Stimulated activated CD4-positive, alpha-beta T cell treated with anti-CD3 and anti-CD28 coated beads, TNF-alpha, amount 100 ng/mL, for 24 hours (primary cell): Measurements from ENCODE around the gene CHRNG.

ENCODE experiments used
- DNase-seq, 3 experiments: peaks; one replicate each; pipeline ENCODE4 v3.0.0-alpha.2; 2020; ENCODE audit warnings: low read depth in 3 of 3

The CHRNG gene

DNA sequence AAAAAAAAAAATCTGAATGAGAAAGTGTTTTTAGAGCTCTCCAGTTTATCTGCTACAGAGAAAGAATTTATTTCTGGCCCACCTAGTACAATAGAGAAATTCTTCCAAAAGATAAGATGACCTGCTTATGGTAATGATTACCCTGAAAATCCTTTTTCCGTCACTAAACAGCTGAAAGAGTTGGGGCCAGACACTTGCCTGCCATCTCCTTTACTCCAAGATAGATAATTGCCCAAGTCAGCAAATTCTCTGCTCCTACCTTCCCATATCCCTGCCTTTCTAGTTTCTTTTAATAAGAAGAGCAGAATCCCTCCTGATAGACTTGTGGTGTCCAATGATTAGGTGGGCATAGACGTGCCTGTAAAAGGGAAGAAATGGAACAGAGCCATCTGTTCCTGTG, 39.1 kb downstream of the CHRNG start:
- no peak for DNase-seq

- DNase-seq: no peak
Observed at GRCh38 chr2:232580648-232580981, 41.1 kb downstream of the CHRNG start.

- no peak for DNase-seq
Observed at GRCh38 chr2:232581725-232582124, 42.2 kb downstream of the CHRNG start.

GRCh38 chr2:232584238-232584637, 44.7 kb downstream of the CHRNG start:
- DNase-seq: no peak

- DNase-seq: no peak
Observed at GRCh38 chr2:232586943-232587505, 47.5 kb downstream of the CHRNG start.

DNA sequence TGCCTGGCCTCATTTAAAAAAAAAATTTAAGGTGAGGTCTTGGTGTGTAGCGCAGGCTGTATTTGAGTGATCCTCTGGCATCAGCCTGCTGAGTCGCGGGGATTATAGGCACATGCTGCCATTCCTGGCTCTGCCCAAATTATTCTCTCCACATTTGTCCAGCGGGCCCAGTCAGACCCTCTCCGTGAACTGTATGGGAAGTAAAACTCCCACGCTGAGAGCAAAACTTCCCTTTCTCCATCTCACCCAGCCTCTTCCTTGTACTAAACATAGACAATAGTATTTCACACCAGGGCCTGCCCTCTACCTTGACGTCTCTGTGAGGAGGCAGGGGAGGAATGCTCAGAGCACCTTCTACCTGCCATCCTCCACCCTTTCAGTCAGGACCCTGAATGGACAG, 48.0 kb downstream of the CHRNG start:
- DNase-seq: no peak

- DNase-seq: no peak
Observed at GRCh38 chr2:232588031-232588430, 48.5 kb downstream of the CHRNG start.

- DNase-seq: no peak
Observed at GRCh38 chr2:232588680-232589585, 49.4 kb downstream of the CHRNG start.

GRCh38 chr2:232592772-232593395, 53.4 kb downstream of the CHRNG start:
- DNase-seq: no peak

DNA sequence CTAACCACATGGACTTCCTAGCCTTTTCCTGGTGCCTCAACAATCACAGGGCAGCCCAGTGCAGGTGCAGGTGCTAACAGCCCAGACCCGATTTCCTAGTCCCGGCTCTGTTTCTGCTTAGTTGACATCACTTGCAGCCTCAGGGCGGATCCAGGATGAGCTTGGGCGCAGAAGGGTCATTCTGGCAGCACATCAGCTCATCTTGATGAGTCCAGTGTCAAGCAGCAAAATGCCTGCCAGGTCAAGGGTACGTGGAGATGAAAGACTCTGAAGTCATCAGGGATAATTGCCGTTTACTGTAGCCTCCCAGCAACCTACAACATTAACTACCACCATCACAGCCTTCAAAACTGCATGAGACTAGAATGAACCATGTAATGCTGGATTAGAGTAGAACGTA, 54.5 kb downstream of the CHRNG start:
- DNase-seq: no peak
